BE2C (cell line): Measurements from ENCODE around the gene AASS.

Experiments used
- DNase-seq: peaks from one replicate; pipeline ENCODE4 v3.0.0-alpha.2; 2020
- H3K27me3 ChIP-seq: fragments of 250-450 bp; sonication (Bioruptor Pico); 2 replicates; pipeline ENCODE4 v1.5.1; 2020; ENCODE audit warnings: mild to moderate bottlenecking
- H3K36me3 ChIP-seq: fragments of 250-450 bp; sonication (Bioruptor Pico); 2 replicates; pipeline ENCODE4 v1.5.1; 2020; ENCODE audit warnings: mild to moderate bottlenecking
- H3K4me1 ChIP-seq: fragments of 250-450 bp; sonication (Bioruptor Pico); 2 replicates; pipeline ENCODE4 v1.5.1; 2020
- H3K4me3 ChIP-seq: 2 replicates; pipeline ENCODE4 v1.5.1; 2011; ENCODE audit warnings: low read depth, low read length
- H3K9me3 ChIP-seq: fragments of 250-450 bp; sonication (Bioruptor Pico); 2 replicates; pipeline ENCODE4 v1.5.1; 2020
- CTCF ChIP-seq: IDR thresholded peaks from 2 replicates; pipeline ENCODE4 v1.5.1; 2012; ENCODE audit warnings: mild to moderate bottlenecking, low read depth, low read length

Gene AASS

DNA sequence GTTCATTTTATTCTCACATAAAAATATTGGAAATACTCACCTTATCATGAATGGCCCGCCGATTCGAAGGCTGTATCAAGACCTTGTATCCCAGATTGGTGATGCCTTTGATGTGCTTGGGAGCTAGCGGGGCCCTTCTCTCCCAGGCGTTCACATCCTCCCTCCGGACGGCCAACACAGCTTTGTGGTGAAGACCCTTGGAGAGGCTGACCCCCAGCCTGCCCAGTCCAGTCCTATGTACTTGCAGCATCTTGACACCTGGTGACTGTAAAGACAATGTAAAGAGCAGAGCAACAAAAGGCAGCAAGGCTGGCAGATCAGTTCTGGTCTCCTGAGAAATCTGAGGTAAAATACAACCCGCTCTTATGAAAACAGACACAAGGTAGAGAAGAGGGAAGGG lies 10.6 kb downstream of the AASS start:
- no peaks in the 10 kb centered on the region for H3K9me3 ChIP-seq
- H3K4me1 ChIP-seq, result no peaks in the 10 kb centered on the region
- TF ChIP-seq CTCF, result no peak
- H3K4me3 ChIP-seq, result no peak overlapping the region
- no peaks in the 10 kb centered on the region for H3K27me3 ChIP-seq
- no peak for DNase-seq
- no peaks in the 10 kb centered on the region for H3K36me3 ChIP-seq

GRCh38 chr7:122132341-122132740 lies 11.7 kb downstream of the AASS start:
- Histone ChIP-seq H3K9me3 (no peaks in the 10 kb centered on the region), H3K27me3 (no peaks in the 10 kb centered on the region), H3K4me1 (no peaks in the 10 kb centered on the region), H3K4me3 (no peak overlapping the region), H3K36me3 (no peaks in the 10 kb centered on the region)
- no peak for TF ChIP-seq CTCF
- no peak for DNase-seq

- H3K4me3 ChIP-seq, result no peak overlapping the region
- no peak for DNase-seq
- no peaks in the 10 kb centered on the region for H3K4me1 ChIP-seq
- no peak for TF ChIP-seq CTCF
- H3K9me3 ChIP-seq, result no peaks in the 10 kb centered on the region
- H3K36me3 ChIP-seq, result no peaks in the 10 kb centered on the region
- H3K27me3 ChIP-seq, result no peaks in the 10 kb centered on the region
Measured at GRCh38 chr7:122123746-122124145, 20.3 kb downstream of the AASS start.

DNA sequence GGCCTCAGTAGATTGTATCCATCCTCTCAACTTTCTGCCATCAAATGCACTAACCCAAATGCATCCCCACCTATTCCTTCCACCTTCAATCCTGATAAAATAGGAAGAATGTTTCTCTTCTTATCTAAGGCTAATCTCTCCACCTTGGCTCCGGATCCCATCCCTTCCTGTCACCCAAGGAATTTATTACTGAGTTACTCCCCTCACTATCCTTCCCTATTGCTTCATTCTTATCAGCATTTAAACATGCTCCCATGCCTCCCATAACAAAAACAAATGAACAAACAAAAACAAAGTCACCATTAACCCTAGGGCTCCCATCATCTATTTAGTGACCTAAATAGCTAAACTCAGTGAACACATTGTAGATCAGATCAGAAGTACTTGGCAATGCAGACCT lies 25.3 kb downstream of the AASS start:
- Histone ChIP-seq H3K27me3 (no peaks in the 10 kb centered on the region), H3K9me3 (no peaks in the 10 kb centered on the region), H3K4me3 (no peak overlapping the region), H3K4me1 (no peaks in the 10 kb centered on the region), H3K36me3 (no peaks in the 10 kb centered on the region)
- no peak for TF ChIP-seq CTCF
- DNase-seq, result no peak

DNA sequence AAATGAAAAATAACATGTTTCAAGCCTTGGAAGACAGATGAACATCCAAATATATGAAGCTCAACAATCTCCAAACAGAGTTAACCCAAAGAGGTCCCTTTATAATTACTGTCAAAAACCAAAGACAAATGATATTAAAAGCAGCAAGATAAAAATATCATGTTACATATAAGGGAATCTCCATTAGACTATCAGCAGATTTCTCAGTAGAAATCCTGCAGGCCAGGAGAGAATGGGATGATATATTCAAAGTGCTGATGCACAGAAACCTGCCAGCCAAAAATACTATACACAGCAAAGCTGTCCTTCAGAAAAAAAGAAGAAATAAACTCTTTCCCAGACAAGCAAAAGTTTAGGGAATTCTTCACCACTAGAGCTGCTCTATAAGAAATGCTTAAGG lies 41.0 kb downstream of the AASS start:
- Histone ChIP-seq H3K9me3 (no peaks in the 10 kb centered on the region), H3K4me1 (no peaks in the 10 kb centered on the region), H3K36me3 (no peaks in the 10 kb centered on the region), H3K27me3 (no peaks in the 10 kb centered on the region), H3K4me3 (no peak overlapping the region)
- DNase-seq, result no peak
- TF ChIP-seq CTCF, result no peak

GRCh38 chr7:122100021-122100420 lies 44.0 kb downstream of the AASS start:
- no peak for DNase-seq
- H3K36me3 ChIP-seq, result no peaks in the 10 kb centered on the region
- H3K9me3 ChIP-seq, result no peaks in the 10 kb centered on the region
- no peaks in the 10 kb centered on the region for H3K27me3 ChIP-seq
- no peak overlapping the region for H3K4me3 ChIP-seq
- H3K4me1 ChIP-seq, result no peaks in the 10 kb centered on the region
- TF ChIP-seq CTCF, result no peak
